Natural killer cell (primary cell): ENCODE data around the gene SPTB. TPM values are rescaled to one million over a fixed set of nuclear protein-coding genes. Genes with fewer than 3 reads are reported as not detected.

ENCODE experiments used
- ATAC-seq, 3 donors: fragments of 150-1000 bp in 2 of 3; fragments of 200-7000 bp in 1 of 3; cut with Tn5 transposase; 1 replicate in 1 of 3; 2 replicates in 2 of 3; pipeline ENCODE4 v1.10.0; 2021; ENCODE audit warnings: mild to moderate bottlenecking in 2 of 3, moderate library complexity in 2 of 3
- DNase-seq, 2 donors: peaks; one replicate each; pipeline versions ENCODE4 v3.0.0 to v3.0.0-alpha.2; 2013 to 2021; ENCODE audit warnings: mixed read lengths in 1 of 2
- H3K27ac ChIP-seq: one replicate; pipeline ENCODE4 v1.5.1; 2013; ENCODE audit warnings: mild to moderate bottlenecking, low read length
- H3K27me3 ChIP-seq: one replicate; pipeline ENCODE4 v1.6.1; 2013; ENCODE audit warnings: low read length; ENCODE audit not compliant: control insufficient read depth, insufficient read depth
- H3K36me3 ChIP-seq: one replicate; pipeline ENCODE4 v1.6.1; 2013; ENCODE audit warnings: low read length; ENCODE audit not compliant: control insufficient read depth, insufficient read depth
- H3K4me1 ChIP-seq: one replicate; pipeline ENCODE4 v1.6.1; 2013; ENCODE audit warnings: low read length; ENCODE audit not compliant: control insufficient read depth, insufficient read depth
- H3K4me3 ChIP-seq: one replicate; pipeline ENCODE4 v1.5.1; 2013; ENCODE audit warnings: low read length
- H3K9me3 ChIP-seq: one replicate; pipeline ENCODE4 v1.6.1; 2013; ENCODE audit warnings: low read length; ENCODE audit not compliant: control insufficient read depth, insufficient read depth
- H3K27ac Mint-ChIP-seq, 2 donors: one replicate each; pipeline ENCODE4 v1.8.0; 2022; ENCODE audit warnings: mild to moderate bottlenecking in 2 of 2, mixed read lengths in 2 of 2, moderate library complexity in 1 of 2
- H3K27me3 Mint-ChIP-seq, 2 donors: one replicate each; pipeline ENCODE4 v1.8.0; 2022; ENCODE audit warnings: low read depth in 2 of 2, mixed read lengths in 2 of 2
- H3K36me3 Mint-ChIP-seq: one replicate; pipeline ENCODE4 v1.8.0; 2022; ENCODE audit warnings: mixed read lengths
- H3K4me1 Mint-ChIP-seq, 2 donors: one replicate each; pipeline ENCODE4 v1.8.0; 2022; ENCODE audit warnings: mixed read lengths in 2 of 2
- H3K4me3 Mint-ChIP-seq: one replicate; pipeline ENCODE4 v1.8.0; 2022; ENCODE audit warnings: mild to moderate bottlenecking, moderate library complexity, mixed read lengths
- H3K9me3 Mint-ChIP-seq, 2 donors: one replicate each; pipeline ENCODE4 v1.8.0; 2022; ENCODE audit warnings: mixed read lengths in 2 of 2
- CTCF ChIP-seq: fragments of 200-600 bp; IDR thresholded peaks from one replicate; pipeline ENCODE4 v1.8.0; 2022; ENCODE audit warnings: antibody characterized with exemption
- WGBS: methylation state at CpG from one replicate; pipeline ENCODE4 v1.1.7; 2013; ENCODE audit warnings: missing lambda C conversion rate; ENCODE audit not compliant: insufficient coverage; 5-methylcytosine and 5-hydroxymethylcytosine counted together
- intact Hi-C: fragments of 100-400 bp; cut with micrococcal nuclease; formaldehyde crosslinking; loops from one replicate; pipeline ENCODE4 v1.14.2; 2022
- total RNA-seq, 4 donors: library from RNA; stranded (reverse); fragments of 120-200 nt in 1 of 4; gene quantifications; one replicate each; pipeline versions ENCODE4 v1.2.3 to v1.2.4, GENCODE V29; 2013 to 2022

SPTB gene
- total RNA-seq, 3 donors from 2014 or later (not counting 1 experiment from before 2014, with no cell fraction given) = 0.07 to 0.59 (median 0.13) TPM

GRCh38 chr14:64826333-64826732 lies 53.4 kb downstream of the SPTB start:
- ATAC-seq (no peak), DNase-seq (no peak)
- Histone ChIP-seq H3K4me1 (peaks cover 7% of the 10 kb centered on the region), H3K36me3 (no peaks in the 10 kb centered on the region), H3K9me3 (no peaks in the 10 kb centered on the region), H3K4me3 (no peak overlapping the region), H3K27ac (no peak overlapping the region), H3K27me3 (peaks cover 3% of the 10 kb centered on the region)
- Mint-ChIP-seq H3K9me3 (no peaks in the 10 kb centered on the region), H3K27ac (no peak overlapping the region), H3K4me1 (peaks cover 6 to 7% of the 10 kb centered on the region in 2 donors), H3K27me3 (peaks cover 15 to 22% of the 10 kb centered on the region in 2 donors), H3K4me3 (no peak overlapping the region), H3K36me3 (no peaks in the 10 kb centered on the region)
- 93% methylated on average over 4 of the region's 4 CpGs for WGBS
- intact Hi-C loops = no loop called here
- no peak for TF ChIP-seq CTCF

GRCh38 chr14:64825509-64825908 lies 54.2 kb downstream of the SPTB start:
- H3K36me3 Mint-ChIP-seq = no peaks in the 10 kb centered on the region

GRCh38 chr14:64825006-64825405 lies 54.7 kb downstream of the SPTB start:
- H3K9me3 Mint-ChIP-seq = no peaks in the 10 kb centered on the region
- Histone ChIP-seq H3K4me1 (peaks cover 7% of the 10 kb centered on the region), H3K27me3 (peaks cover 3% of the 10 kb centered on the region), H3K36me3 (no peaks in the 10 kb centered on the region), H3K27ac (no peak overlapping the region), H3K4me3 (no peak overlapping the region), H3K9me3 (no peaks in the 10 kb centered on the region)
- H3K4me1 Mint-ChIP-seq = peaks cover 6 to 7% of the 10 kb centered on the region in 2 donors
- H3K27ac Mint-ChIP-seq = no peak overlapping the region
- WGBS = 88% methylated on average over 4 of the region's 4 CpGs
- H3K4me3 Mint-ChIP-seq = no peak overlapping the region
- TF ChIP-seq CTCF = no peak
- DNase-seq (no peak), ATAC-seq (no peak)
- no peaks in the 10 kb centered on the region for H3K36me3 Mint-ChIP-seq
- intact Hi-C loops = no loop called here
- H3K27me3 Mint-ChIP-seq = peaks cover 19 to 22% of the 10 kb centered on the region in 2 donors

More at GRCh38 chr14:64825509-64825908, 54.2 kb downstream of the SPTB start:
- 87% methylated on average over 10 of the region's 10 CpGs for WGBS
- intact Hi-C loops = no loop called here
- Histone ChIP-seq H3K4me1 (peaks cover 7% of the 10 kb centered on the region), H3K27ac (no peak overlapping the region), H3K4me3 (no peak overlapping the region), H3K27me3 (peaks cover 3% of the 10 kb centered on the region), H3K9me3 (no peaks in the 10 kb centered on the region), H3K36me3 (no peaks in the 10 kb centered on the region)
- no peak overlapping the region for H3K27ac Mint-ChIP-seq
- no peak for ATAC-seq
- H3K4me1 Mint-ChIP-seq = peaks cover 6 to 7% of the 10 kb centered on the region in 2 donors
- DNase-seq = no peak
- no peak for TF ChIP-seq CTCF
- H3K4me3 Mint-ChIP-seq = no peak overlapping the region
- no peaks in the 10 kb centered on the region for H3K9me3 Mint-ChIP-seq
- peaks cover 19 to 22% of the 10 kb centered on the region in 2 donors for H3K27me3 Mint-ChIP-seq

GRCh38 chr14:64824471-64824870 lies 55.2 kb downstream of the SPTB start:
- intact Hi-C loops = loop anchor here (5.0 kb wide), 1 partner anchor 68 kb away; no protein-coding TSS in a partner anchor
- H3K36me3 Mint-ChIP-seq = no peaks in the 10 kb centered on the region
- Histone ChIP-seq H3K27me3 (peaks cover 3% of the 10 kb centered on the region), H3K9me3 (no peaks in the 10 kb centered on the region), H3K4me1 (peaks cover 7% of the 10 kb centered on the region), H3K4me3 (no peak overlapping the region), H3K27ac (no peak overlapping the region), H3K36me3 (no peaks in the 10 kb centered on the region)
- 67% methylated on average over 2 of the region's 3 CpGs for WGBS
- no peak for TF ChIP-seq CTCF
- H3K4me3 Mint-ChIP-seq = no peak overlapping the region
- DNase-seq = no peak
- no peaks in the 10 kb centered on the region for H3K9me3 Mint-ChIP-seq
- no peak overlapping the region for H3K27ac Mint-ChIP-seq
- no peak for ATAC-seq
- peaks cover 6 to 7% of the 10 kb centered on the region in 2 donors for H3K4me1 Mint-ChIP-seq
- peaks cover 20 to 27% of the 10 kb centered on the region in 2 donors for H3K27me3 Mint-ChIP-seq
